Transverse colon (tissue), 4 donors: Measurements from ENCODE around the gene TNFSF4. TPM values are rescaled to one million over a fixed set of nuclear protein-coding genes. Genes with fewer than 3 reads are reported as not detected.

Source experiments
- DNase-seq: peaks from one replicate; pipeline ENCODE4 v3.0.0-alpha.2; 2019
- H3K27ac ChIP-seq, 4 donors: fragments of 200-600 bp; sonication (generic); 2 replicates each; pipeline ENCODE4 v1.5.1; 2016 to 2018; ENCODE audit warnings: inconsistent platforms in 4 of 4
- H3K27me3 ChIP-seq: fragments of 200-600 bp; sonication (generic); 2 replicates; pipeline ENCODE4 v1.5.1; 2017; ENCODE audit warnings: inconsistent platforms
- H3K36me3 ChIP-seq, 4 donors: fragments of 200-600 bp; sonication (generic); 2 replicates each; pipeline ENCODE4 v1.5.1; 2017 to 2019; ENCODE audit warnings: inconsistent platforms in 4 of 4
- H3K4me1 ChIP-seq, 4 donors: fragments of 200-600 bp; sonication (generic); 2 replicates each; pipeline ENCODE4 v1.5.1; 2017 to 2020; ENCODE audit warnings: inconsistent platforms in 4 of 4
- H3K4me3 ChIP-seq, 4 donors: fragments of 200-600 bp; sonication (generic); 1 replicate in 1 of 4; 2 replicates in 3 of 4; pipeline versions ENCODE4 v1.5.1 to v1.6.1; 2017 to 2019; ENCODE audit warnings: inconsistent platforms in 4 of 4
- H3K9me3 ChIP-seq, 2 donors: fragments of 200-600 bp; sonication (generic); 2 replicates each; pipeline ENCODE4 v1.5.1; 2017 to 2019; ENCODE audit warnings: inconsistent platforms in 2 of 2
- EP300 ChIP-seq: sonication (generic); formaldehyde crosslinking; IDR thresholded peaks from one replicate; pipeline ENCODE4 v1.6.1; 2017; ENCODE audit warnings: antibody characterized with exemption, low read depth
- POLR2A ChIP-seq: fragments of 450-650 bp; IDR thresholded peaks from one replicate; pipeline ENCODE4 v1.6.1; 2016; ENCODE audit warnings: antibody characterized with exemption, mild to moderate bottlenecking, moderate library complexity
- POLR2AphosphoS5 ChIP-seq, 3 donors: sonication (generic); formaldehyde crosslinking; IDR thresholded peaks; one replicate each; pipeline ENCODE4 v1.6.1; 2016; ENCODE audit warnings: antibody characterized with exemption in 3 of 3
- WGBS, 2 donors: methylation state at CpG; one replicate each; pipeline ENCODE4 v1.1.5; 2018; ENCODE audit warnings: low coverage in 1 of 2; 5-methylcytosine and 5-hydroxymethylcytosine counted together
- in situ Hi-C, 4 donors: fragments of 200-750 bp; cut with MboI; loops; one replicate each; pipeline versions ENCODE4 v1.15.0 to v1.15.1; 2017; ENCODE audit warnings: low sequenced_read_pairs in 3 of 4, low pct_ligation_motif_present in 1 of 4, low pct_unique_long_range_greater_than_20kb in 1 of 4
- intact Hi-C: fragments of 100-400 bp; cut with DNase I; formaldehyde crosslinking; loops from one replicate; pipeline ENCODE4 v1.15.1; 2023; ENCODE audit warnings: low total_unique reads
- total RNA-seq, 4 donors: library from RNA; depleted of rRNA; stranded (reverse); fragments of >200 nt; gene quantifications; one replicate each; pipeline ENCODE4 v1.1.0, GENCODE V29; 2016
- TF ChIP-seq, protein P1 (sequence below), 5 experiments: fragments of 200-600 bp in 3 of 5; fragments of 450-650 bp in 2 of 5; sonication (generic) in 3 of 5; IDR thresholded peaks; 1 replicate in 2 of 5; 2 replicates in 3 of 5; pipeline ENCODE4 v1.5.1; 2016 to 2017; ENCODE audit warnings: antibody characterized with exemption in 5 of 5, inconsistent platforms in 3 of 5, mild to moderate bottlenecking in 2 of 5, moderate library complexity in 1 of 5

TNFSF4 gene
- total RNA-seq, 4 donors from 2014 or later = 1.4 to 1.6 (median 1.5) TPM; not detected in 1

GRCh38 chr1:173204693-173205092 lies 2.4 kb downstream of the TNFSF4 start:
- Histone ChIP-seq H3K27ac (no peak overlapping the region), H3K36me3 (no peaks in the 10 kb centered on the region), H3K4me1 (peaks cover 0 to 32% (median 8%) of the 10 kb centered on the region in 4 donors), H3K4me3 (no peak overlapping the region), H3K9me3 (no peaks in the 10 kb centered on the region), H3K27me3 (no peaks in the 10 kb centered on the region)
- WGBS, 2 donors = 90 to 91% methylated on average over 1 of the region's 1 CpG
- in situ Hi-C loops = loop anchor here in 3 of 4 donors (5.0 to 10.0 kb wide), 6 partner anchors 377 to 462 kb away; no protein-coding TSS in a partner anchor
- TF ChIP-seq, protein P1, sequence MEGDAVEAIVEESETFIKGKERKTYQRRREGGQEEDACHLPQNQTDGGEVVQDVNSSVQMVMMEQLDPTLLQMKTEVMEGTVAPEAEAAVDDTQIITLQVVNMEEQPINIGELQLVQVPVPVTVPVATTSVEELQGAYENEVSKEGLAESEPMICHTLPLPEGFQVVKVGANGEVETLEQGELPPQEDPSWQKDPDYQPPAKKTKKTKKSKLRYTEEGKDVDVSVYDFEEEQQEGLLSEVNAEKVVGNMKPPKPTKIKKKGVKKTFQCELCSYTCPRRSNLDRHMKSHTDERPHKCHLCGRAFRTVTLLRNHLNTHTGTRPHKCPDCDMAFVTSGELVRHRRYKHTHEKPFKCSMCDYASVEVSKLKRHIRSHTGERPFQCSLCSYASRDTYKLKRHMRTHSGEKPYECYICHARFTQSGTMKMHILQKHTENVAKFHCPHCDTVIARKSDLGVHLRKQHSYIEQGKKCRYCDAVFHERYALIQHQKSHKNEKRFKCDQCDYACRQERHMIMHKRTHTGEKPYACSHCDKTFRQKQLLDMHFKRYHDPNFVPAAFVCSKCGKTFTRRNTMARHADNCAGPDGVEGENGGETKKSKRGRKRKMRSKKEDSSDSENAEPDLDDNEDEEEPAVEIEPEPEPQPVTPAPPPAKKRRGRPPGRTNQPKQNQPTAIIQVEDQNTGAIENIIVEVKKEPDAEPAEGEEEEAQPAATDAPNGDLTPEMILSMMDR (IDR thresholded peaks at IDR 0.05) = no peak
- TF ChIP-seq POLR2AphosphoS5 (IDR thresholded peaks at IDR 0.05) = no peak
- no peak for TF ChIP-seq EP300
- TF ChIP-seq POLR2A = no peak
- DNase-seq = no peak
- intact Hi-C loops = loop anchor here (10.0 kb wide), 2 partner anchors 380 to 460 kb away; no protein-coding TSS in a partner anchor

GRCh38 chr1:173202424-173203145 lies 4.5 kb downstream of the TNFSF4 start:
- in situ Hi-C loops = loop anchor here in 3 of 4 donors (5.0 to 10.0 kb wide), 5 partner anchors 375 to 458 kb away; no protein-coding TSS in a partner anchor
- DNase-seq = peak; percentile 16
- Histone ChIP-seq H3K27me3 (no peaks in the 10 kb centered on the region), H3K27ac (no peak overlapping the region), H3K4me3 (no peak overlapping the region), H3K4me1 (peaks cover 0 to 27% (median 7%) of the 10 kb centered on the region in 4 donors), H3K36me3 (no peaks in the 10 kb centered on the region), H3K9me3 (no peaks in the 10 kb centered on the region)
- WGBS, 2 donors = 46 to 60% methylated on average over 4 to 5 of the region's 5 CpGs
- TF ChIP-seq, protein P1 (IDR thresholded peaks at IDR 0.05) = peak; percentile 54 to 75 (median 63)
- TF ChIP-seq EP300 (no peak), POLR2A (no peak)
- intact Hi-C loops = loop anchor here (10.0 kb wide), 2 partner anchors 378 to 458 kb away; no protein-coding TSS in a partner anchor

DNA sequence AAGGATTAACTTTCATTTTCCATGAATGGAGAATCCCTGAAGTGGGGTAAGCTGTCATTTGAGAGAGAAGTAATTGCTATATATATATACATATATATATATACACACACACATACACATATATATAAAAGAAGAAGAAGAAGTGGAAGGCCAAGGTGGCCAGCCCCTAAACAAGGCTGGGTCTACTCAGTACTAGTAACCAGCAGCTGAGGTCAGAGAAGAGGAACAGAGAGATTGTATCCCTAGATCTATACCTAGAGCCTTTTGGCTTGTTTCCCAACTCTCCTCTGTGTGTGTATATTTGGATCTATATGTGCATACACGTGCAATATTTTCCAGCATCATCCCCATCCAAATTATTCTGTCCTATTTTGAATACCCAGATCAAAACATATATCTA lies 5.2 kb downstream of the TNFSF4 start:
- Histone ChIP-seq H3K27ac (no peak overlapping the region), H3K27me3 (no peaks in the 10 kb centered on the region), H3K36me3 (no peaks in the 10 kb centered on the region), H3K4me1 (peaks cover 0 to 21% (median 5%) of the 10 kb centered on the region in 4 donors), H3K9me3 (no peaks in the 10 kb centered on the region), H3K4me3 (no peak overlapping the region)
- intact Hi-C loops (loop anchor here (10.0 kb wide), 2 partner anchors 377 to 457 kb away; no protein-coding TSS in a partner anchor), in situ Hi-C loops (loop anchor here in 3 of 4 donors (5.0 to 10.0 kb wide), 5 partner anchors 375 to 457 kb away; no protein-coding TSS in a partner anchor)
- DNase-seq = no peak
- 64 to 78% methylated on average over 1 of the region's 1 CpG for WGBS, 2 donors
- TF ChIP-seq, protein P1 (IDR thresholded peaks at IDR 0.05) = no peak
- TF ChIP-seq POLR2A = no peak
- no peak for TF ChIP-seq EP300
- TF ChIP-seq POLR2AphosphoS5 (IDR thresholded peaks at IDR 0.05) = no peak

DNA sequence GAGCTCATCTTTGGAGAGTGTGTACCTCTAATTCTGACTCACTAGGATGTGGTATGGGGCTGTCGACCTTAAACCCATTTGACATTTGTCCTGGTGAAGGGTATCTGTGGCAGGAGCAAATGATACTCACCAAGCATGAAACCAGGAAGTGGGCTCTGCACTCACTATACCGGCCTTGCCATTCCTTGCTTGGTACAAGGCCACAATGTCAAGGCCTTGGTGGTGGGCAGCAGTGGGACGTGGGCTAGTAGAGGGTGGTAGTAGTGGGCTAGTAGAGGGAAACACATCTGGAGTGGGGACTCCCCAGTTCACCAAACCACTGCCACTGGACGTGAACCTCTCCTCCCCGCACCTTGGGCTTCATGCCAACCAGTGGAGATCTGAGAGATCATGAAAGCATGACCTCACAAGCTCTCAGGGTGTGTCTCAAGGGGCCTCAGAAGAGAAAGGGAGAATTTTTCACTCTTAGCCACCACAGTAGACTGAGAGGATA lies 11.5 kb downstream of the TNFSF4 start:
- TF ChIP-seq POLR2AphosphoS5 (IDR thresholded peaks at IDR 0.05) (no peak), EP300 (no peak), POLR2A (no peak)
- TF ChIP-seq, protein P1 (IDR thresholded peaks at IDR 0.05) = no peak
- intact Hi-C loops (no loop called here), in situ Hi-C loops (no loop called here)
- no peak overlapping the region for H3K27ac ChIP-seq
- peaks cover 2 to 7% (median 5%) of the 10 kb centered on the region in 4 donors for H3K4me1 ChIP-seq
- no peaks in the 10 kb centered on the region for H3K9me3 ChIP-seq
- H3K27me3 ChIP-seq = no peaks in the 10 kb centered on the region
- no peak overlapping the region for H3K4me3 ChIP-seq
- DNase-seq = no peak
- H3K36me3 ChIP-seq = no peaks in the 10 kb centered on the region
- 81% methylated on average over 5 of the region's 5 CpGs; no CpG with 5 or more reads in 1 of the 2 donors for WGBS, 2 donors
